A549 (cell line): Measurements from ENCODE around the gene USP32.

Experiments used
- CBX8 ChIP-seq: fragments of 200-600 bp; sonication (generic); IDR thresholded peaks from 2 replicates; pipeline ENCODE4 v1.6.1; 2016
- EP300 ChIP-seq, 2 experiments: fragments of >200 bp; sonication (Bioruptor Twin); formaldehyde crosslinking; IDR thresholded peaks; 2 replicates in 1 of 2; 3 replicates in 1 of 2; pipeline ENCODE4 v1.6.1; 2016 to 2017
- ESRRA ChIP-seq: fragments of 150-350 bp; IDR thresholded peaks from 2 replicates; pipeline ENCODE4 v1.6.1; 2014; ENCODE audit warnings: mild to moderate bottlenecking, low read length, borderline replicate concordance
- MAFK ChIP-seq: fragments of 450-650 bp; IDR thresholded peaks from 2 replicates; pipeline ENCODE4 v1.6.1; 2014; ENCODE audit not compliant: partially characterized antibody
- MAZ ChIP-seq: fragments of 150-350 bp; IDR thresholded peaks from 2 replicates; pipeline ENCODE4 v1.6.1; 2014; ENCODE audit warnings: antibody characterized with exemption, low read depth, low read length, borderline replicate concordance
- NPAS2 ChIP-seq: fragments of 250-450 bp; sonication (Bioruptor Pico); IDR thresholded peaks from 2 replicates; pipeline ENCODE4 v1.8.0; 2022; ENCODE audit warnings: mild to moderate bottlenecking, moderate library complexity, borderline replicate concordance
- NR3C1 ChIP-seq: fragments of >200 bp; sonication (Bioruptor Twin); formaldehyde crosslinking; IDR thresholded peaks from 3 replicates; pipeline ENCODE4 v1.6.1; 2017
- POLR2A ChIP-seq: IDR thresholded peaks from 2 replicates; pipeline ENCODE4 v1.6.1; 2012; ENCODE audit warnings: mild to moderate bottlenecking, low read length
- RAD21 ChIP-seq, 2 experiments: fragments of >200 bp in 1 of 2; sonication (Bioruptor Twin) in 1 of 2; formaldehyde crosslinking in 1 of 2; IDR thresholded peaks in 1 of 2; conservative IDR thresholded peaks in 1 of 2; 2 replicates in 1 of 2; 3 replicates in 1 of 2; pipeline ENCODE4 v1.6.1; 2012 to 2018; ENCODE audit warnings: inconsistent platforms in 1 of 2
- RFX5 ChIP-seq: fragments of 450-650 bp; IDR thresholded peaks from 2 replicates; pipeline ENCODE4 v1.7.1; 2014; ENCODE audit warnings: antibody characterized with exemption, mild to moderate bottlenecking, moderate library complexity
- TFCP2L1 ChIP-seq: fragments of 250-450 bp; sonication (Bioruptor Pico); IDR thresholded peaks from 2 replicates; pipeline ENCODE4 v1.5.0; 2021; ENCODE audit warnings: mild to moderate bottlenecking
- USF2 ChIP-seq: fragments of 450-650 bp; IDR thresholded peaks from 2 replicates; pipeline ENCODE4 v1.6.1; 2014; ENCODE audit warnings: antibody characterized with exemption
- TF ChIP-seq, protein P1 (sequence below): fragments of >200 bp; sonication (Bioruptor Twin); formaldehyde crosslinking; IDR thresholded peaks from 3 replicates; pipeline ENCODE4 v1.5.1; 2016
- TF ChIP-seq, protein P2 (sequence below): fragments of 200-600 bp; sonication (generic); IDR thresholded peaks from 2 replicates; pipeline ENCODE4 v1.6.1; 2016; ENCODE audit warnings: antibody characterized with exemption, mild to moderate bottlenecking, moderate library complexity

- TF ChIP-seq NR3C1 (no peak), USF2 (no peak), POLR2A (no peak), ESRRA (no peak), NPAS2 (CRISPR knock-in tag) (no peak), RFX5 (no peak), CBX8 (no peak), RAD21 (conservative IDR thresholded peaks at IDR 0.05 in 1 of 2, IDR thresholded peaks at IDR 0.05 in 1 of 2) (no peak), EP300 (IDR thresholded peaks at IDR 0.05) (no peak), MAFK (no peak), MAZ (no peak), TFCP2L1 (CRISPR knock-in tag) (no peak)
- TF ChIP-seq, protein P1, sequence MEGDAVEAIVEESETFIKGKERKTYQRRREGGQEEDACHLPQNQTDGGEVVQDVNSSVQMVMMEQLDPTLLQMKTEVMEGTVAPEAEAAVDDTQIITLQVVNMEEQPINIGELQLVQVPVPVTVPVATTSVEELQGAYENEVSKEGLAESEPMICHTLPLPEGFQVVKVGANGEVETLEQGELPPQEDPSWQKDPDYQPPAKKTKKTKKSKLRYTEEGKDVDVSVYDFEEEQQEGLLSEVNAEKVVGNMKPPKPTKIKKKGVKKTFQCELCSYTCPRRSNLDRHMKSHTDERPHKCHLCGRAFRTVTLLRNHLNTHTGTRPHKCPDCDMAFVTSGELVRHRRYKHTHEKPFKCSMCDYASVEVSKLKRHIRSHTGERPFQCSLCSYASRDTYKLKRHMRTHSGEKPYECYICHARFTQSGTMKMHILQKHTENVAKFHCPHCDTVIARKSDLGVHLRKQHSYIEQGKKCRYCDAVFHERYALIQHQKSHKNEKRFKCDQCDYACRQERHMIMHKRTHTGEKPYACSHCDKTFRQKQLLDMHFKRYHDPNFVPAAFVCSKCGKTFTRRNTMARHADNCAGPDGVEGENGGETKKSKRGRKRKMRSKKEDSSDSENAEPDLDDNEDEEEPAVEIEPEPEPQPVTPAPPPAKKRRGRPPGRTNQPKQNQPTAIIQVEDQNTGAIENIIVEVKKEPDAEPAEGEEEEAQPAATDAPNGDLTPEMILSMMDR: no peak
- TF ChIP-seq, protein P2, sequence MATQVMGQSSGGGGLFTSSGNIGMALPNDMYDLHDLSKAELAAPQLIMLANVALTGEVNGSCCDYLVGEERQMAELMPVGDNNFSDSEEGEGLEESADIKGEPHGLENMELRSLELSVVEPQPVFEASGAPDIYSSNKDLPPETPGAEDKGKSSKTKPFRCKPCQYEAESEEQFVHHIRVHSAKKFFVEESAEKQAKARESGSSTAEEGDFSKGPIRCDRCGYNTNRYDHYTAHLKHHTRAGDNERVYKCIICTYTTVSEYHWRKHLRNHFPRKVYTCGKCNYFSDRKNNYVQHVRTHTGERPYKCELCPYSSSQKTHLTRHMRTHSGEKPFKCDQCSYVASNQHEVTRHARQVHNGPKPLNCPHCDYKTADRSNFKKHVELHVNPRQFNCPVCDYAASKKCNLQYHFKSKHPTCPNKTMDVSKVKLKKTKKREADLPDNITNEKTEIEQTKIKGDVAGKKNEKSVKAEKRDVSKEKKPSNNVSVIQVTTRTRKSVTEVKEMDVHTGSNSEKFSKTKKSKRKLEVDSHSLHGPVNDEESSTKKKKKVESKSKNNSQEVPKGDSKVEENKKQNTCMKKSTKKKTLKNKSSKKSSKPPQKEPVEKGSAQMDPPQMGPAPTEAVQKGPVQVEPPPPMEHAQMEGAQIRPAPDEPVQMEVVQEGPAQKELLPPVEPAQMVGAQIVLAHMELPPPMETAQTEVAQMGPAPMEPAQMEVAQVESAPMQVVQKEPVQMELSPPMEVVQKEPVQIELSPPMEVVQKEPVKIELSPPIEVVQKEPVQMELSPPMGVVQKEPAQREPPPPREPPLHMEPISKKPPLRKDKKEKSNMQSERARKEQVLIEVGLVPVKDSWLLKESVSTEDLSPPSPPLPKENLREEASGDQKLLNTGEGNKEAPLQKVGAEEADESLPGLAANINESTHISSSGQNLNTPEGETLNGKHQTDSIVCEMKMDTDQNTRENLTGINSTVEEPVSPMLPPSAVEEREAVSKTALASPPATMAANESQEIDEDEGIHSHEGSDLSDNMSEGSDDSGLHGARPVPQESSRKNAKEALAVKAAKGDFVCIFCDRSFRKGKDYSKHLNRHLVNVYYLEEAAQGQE: no peak
These were observed 4.3 kb downstream of the USP32 start for GRCh38 chr17:60387666-60388065.
